Measurements from ENCODE around the gene MAGEA10.
"Not testable (repeated sequence)": the region's sequence is repeated elsewhere in the genome, so short reads cannot be mapped to it uniquely, and the experiment has no call there.

The MAGEA10 gene

DNA sequence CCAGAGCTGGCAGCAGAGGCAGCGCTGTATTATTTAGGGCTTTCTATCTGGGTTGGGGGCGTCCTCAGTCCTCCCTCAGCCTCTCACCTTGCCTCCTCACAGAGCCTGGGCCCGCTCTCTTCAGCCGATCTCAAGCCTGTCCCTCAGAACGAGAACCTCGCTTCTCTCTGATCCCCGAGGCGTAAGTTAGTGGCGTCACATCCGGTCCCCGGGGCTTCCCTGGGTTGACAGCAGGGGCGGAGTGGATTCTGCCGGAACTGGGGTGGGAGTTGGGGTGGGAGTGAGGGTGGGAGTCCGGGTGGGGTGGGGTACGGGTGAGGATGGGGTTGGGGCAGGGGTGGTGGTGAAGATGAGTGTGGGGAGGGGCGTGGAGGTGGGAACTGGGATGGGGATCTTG lies at the start of gene MAGEA10:
Gene MAGEA10 (minus strand): TSS at position 190 of the 397 bp plus-strand sequence. CDS start 2,957 bp downstream, outside the sequence.
- no peak for TF ChIP-seq ZNF274 (IDR thresholded peaks at IDR 0.05; ENCODE audit: low read depth, low read length)
- H3K4me3 ChIP-seq (ENCODE audit: low read length): no peak within 1 kb of the TSS

DNA sequence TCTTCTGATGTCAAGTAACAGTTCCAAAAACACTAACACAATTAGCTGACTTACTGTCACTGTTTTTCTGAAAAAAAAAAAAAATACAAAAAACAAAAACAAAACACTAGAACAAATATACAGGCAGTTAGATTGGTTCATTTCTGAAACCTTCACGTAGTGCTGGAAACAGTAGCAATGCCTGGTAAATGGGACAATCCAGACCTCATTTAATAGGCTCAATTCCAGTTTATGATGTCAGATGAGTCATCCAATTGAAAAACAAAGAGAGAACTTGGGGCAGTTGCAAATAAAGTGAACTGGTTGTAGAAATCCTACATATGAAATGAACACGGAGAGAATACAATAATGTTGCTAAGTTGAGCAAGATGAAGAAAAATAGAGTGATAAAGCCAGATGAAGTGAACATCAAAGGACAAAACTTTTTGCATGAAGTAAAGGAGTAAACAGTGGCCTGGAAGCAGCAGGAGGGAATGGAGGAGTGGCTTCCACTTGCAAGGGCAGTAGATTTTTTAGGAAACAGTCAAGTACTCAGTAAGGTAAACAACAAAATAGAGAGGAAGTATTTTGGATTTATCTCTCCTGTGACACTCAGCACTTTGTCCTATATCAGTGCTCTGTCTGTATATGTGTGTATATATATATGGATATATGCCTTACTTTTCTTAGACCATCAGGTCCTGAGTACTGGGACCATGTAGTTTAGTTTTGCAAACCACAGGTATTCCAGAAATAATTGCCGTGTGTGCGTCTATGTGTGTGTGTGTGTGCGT lies 39.3 kb upstream of the MAGEA10 start:
- no peak overlapping the region for H3K4me3 ChIP-seq (ENCODE audit: low read length)
- TF ChIP-seq ZNF274 (IDR thresholded peaks at IDR 0.05; ENCODE audit: low read depth, low read length): no peak

DNA sequence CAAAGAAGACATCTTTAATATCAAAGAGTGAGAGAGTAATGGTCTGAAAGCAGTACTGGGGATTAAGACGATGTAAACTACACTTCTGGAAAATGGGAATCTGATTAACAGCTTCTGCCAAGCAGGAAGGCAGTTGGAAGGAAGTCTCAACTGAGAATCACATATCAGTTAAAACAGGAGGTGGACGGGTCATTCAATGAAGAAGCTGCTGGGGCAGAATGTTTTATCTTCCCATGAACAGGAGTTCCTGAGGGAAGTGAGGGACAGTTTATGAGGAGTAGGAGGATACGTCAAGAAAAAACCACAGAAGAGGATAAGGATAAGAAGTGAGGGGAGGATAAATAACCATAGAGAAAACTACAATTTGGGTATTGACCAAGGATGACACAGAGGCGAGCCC lies 38.7 kb upstream of the MAGEA10 start:
- TF ChIP-seq ZNF274 (IDR thresholded peaks at IDR 0.05; ENCODE audit: low read depth, low read length): no peak
- H3K4me3 ChIP-seq (ENCODE audit: low read length): no peak overlapping the region

DNA sequence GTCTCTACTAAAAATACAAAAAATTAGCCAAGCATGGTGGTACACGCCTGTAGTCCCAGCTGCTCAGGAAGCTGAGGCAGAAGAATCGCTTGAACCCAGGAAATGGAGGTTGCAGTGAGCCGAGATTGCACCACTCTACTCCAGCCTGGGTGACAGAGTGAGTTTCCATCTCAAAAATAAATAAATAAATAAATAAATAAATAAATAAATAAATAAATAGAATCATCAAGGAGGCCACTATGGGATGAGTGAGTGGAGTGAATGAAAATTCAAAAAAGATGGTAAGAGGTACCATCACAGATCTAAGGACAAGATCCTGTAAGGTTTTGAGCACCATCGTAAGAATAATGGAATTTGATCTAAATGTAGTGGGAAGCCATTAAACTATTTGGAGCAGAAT lies 37.5 kb upstream of the MAGEA10 start:
- H3K4me3 ChIP-seq (ENCODE audit: low read length): not testable (repeated sequence)

DNA sequence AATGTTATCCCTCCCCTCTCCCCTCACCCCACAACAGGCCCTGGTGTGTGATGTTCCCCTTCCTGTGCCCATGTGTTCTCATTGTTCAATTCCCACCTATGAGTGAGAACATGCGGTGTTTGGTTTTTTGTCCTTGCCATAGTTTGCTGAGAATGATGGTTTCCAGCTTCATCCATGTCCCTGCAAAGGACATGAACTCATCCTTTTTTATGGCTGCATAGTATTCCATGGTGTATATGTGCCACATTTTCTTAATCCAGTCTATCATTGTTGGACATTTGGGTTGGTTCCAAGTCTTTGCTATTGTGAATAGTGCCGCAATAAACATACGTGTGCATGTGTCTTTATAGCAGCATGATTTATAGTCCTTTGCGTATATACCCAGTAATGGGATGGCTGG lies 35.5 kb upstream of the MAGEA10 start:
- H3K4me3 ChIP-seq (ENCODE audit: low read length): not testable (repeated sequence)

DNA sequence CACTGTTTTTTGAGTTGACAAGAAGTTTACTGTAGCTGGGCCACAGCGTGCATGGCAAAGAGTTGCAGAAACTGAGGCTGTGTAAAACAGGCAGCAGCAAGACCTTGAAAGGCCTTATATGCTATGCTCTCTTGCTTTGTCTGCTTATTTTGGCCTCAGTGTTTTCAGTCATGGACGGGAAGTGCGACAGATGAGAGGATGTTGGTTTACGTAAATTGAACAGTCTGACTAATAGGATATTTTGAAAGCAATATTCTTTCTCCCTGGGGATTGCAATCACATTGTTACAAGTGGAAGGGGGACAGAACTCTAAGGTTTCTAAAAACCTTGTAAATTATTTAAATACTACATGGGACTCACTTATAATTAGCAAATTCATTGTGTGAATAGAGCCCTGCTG lies 32.2 kb upstream of the MAGEA10 start:
- TF ChIP-seq ZNF274 (IDR thresholded peaks at IDR 0.05; ENCODE audit: low read depth, low read length): no peak
- no peak overlapping the region for H3K4me3 ChIP-seq (ENCODE audit: low read length)

DNA sequence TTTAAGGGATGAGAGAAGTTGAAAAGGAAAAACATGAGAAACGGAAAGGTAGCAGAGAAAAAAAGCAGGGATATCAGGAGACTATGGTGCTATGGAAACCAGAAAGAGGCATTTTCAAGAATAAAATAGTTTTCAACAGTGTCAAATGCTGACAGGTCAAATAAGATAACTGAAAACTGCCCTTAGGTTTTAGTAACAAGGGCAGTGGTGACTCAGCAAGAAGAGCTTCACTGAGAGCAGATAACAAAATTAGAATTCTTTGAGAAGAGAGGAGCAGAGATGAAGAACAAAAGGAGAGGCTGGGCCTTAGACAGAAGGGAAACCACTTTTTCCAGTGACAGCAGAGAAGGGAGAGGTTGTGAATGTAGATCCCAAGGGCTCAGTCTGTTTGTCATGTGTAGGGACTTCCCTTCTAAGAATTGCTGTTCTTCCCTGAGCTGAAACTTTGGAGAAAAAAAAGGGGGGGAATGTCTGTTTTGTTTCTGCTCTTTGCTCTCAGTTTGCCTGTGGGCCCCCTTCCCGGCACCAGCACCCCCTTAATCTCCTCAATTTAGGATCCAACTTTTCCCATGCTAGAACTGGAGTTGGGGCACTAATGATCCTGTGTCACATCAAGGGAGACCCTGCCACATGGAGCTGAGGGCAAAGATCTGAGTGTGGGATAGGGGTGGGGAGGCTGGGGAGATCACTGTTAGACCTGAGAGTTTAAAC lies 26.8 kb upstream of the MAGEA10 start:
- TF ChIP-seq ZNF274 (IDR thresholded peaks at IDR 0.05; ENCODE audit: low read depth, low read length): no peak
- H3K4me3 ChIP-seq (ENCODE audit: low read length): no peak overlapping the region

DNA sequence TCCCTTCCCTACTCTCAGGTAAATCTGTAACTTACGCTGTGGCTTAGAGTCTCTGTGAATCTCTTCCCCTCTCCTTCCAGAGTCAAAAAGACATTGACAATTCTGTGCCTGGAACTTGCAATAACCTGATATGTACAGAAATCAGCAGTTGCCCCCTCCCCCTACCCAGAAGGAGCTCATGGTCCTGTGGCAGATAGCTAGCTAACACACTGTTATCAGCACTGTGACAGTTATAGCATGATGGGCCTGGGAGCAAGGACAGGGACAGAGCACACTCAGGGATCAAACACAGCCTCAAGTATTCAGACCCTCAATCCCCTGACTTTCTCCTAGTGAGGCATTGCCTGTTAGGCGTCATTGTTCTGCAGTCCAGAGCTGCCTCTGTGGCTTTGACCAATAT lies 18.7 kb upstream of the MAGEA10 start:
- no peak for TF ChIP-seq ZNF274 (IDR thresholded peaks at IDR 0.05; ENCODE audit: low read depth, low read length)
- no peak overlapping the region for H3K4me3 ChIP-seq (ENCODE audit: low read length)

DNA sequence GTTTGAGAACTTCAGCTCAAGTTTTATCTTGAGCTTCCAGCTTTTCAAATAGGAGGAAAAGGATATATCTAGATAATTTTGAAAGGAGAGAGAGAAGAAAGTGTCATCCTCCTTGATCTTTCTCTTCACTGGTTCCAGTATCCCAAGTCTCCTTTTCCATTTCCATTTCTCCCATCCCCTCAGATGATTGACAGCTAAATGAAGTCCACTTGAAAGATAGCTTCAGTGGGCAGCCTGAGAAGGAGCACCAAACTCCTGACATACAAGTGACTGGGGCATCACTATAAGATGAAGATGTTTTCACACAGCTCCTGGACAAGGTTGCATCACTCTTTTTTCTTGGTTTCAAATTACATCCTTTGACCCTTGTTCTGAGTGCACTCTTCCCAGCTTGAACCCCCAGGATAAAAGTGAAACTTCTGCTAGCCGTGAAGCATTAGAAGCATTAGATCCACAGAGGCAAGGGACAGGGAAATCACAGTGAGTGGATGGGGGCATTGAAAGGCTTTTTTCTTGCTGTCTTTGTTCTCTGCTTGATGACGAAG lies 17.5 kb upstream of the MAGEA10 start:
- TF ChIP-seq ZNF274 (IDR thresholded peaks at IDR 0.05; ENCODE audit: low read depth, low read length): no peak

DNA sequence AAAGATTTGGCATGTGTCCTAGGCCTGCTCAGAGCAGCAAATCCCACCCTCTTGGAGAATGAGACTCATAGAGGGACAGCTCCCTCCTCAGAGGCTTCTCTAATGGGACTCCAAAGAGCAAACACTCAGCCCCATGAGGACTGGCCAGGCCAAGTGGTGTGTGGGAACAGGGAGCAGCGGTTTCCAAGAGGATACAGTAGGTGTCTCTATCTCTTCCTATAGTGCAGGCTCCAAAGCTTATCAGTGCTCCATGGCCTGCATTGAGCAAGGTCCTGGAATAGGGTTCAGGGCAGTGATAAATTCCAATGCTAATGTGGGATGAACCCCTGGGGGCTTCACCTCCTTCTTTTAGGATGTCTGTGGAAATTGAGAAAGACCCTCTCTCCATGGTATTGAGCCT lies 15.7 kb upstream of the MAGEA10 start:
- TF ChIP-seq ZNF274 (IDR thresholded peaks at IDR 0.05; ENCODE audit: low read depth, low read length): no peak

More for the DNA sequence above, 17.5 kb upstream of the MAGEA10 start:
- no peak overlapping the region for H3K4me3 ChIP-seq (ENCODE audit: low read length)

DNA sequence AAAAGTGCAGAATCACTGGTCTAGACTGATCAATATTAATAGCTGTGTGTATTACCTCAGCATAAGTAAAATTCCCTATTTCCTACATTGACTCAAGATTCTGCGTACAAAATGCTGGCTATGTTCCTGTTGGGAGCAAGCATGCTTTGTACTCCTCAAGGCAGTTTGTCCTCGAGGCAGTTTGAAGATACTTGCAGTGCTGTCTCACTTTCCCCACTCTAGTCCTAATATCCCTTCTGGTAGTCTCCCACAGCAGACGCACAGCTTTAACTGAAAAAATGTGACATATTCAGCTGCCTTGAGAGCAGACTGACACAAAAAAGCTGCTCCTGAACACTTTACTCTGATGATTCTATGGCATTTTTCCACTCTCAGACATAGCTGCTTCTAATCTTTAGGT lies 12.9 kb upstream of the MAGEA10 start:
- no peak overlapping the region for H3K4me3 ChIP-seq (ENCODE audit: low read length)
- TF ChIP-seq ZNF274 (IDR thresholded peaks at IDR 0.05; ENCODE audit: low read depth, low read length): no peak

More for the DNA sequence above, 15.7 kb upstream of the MAGEA10 start:
- H3K4me3 ChIP-seq (ENCODE audit: low read length): no peak overlapping the region

DNA sequence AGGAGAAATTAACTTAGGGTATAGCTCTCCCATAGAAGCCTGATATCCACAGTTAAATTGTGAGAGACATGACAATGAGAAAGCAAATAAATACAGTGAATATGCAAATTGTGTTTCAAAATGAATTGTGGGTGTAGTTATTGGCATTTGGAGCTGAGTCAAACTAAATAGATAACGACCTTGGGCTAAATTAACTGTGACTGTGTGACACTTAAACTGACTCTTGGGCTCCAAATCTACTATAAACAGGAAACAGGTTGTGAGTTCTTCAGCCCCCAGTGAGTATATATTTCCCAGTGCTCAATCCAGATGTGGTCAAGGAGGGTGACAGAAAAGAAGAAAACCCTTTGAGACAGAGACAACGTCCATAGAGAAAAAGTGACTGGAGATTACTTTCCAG lies 11.3 kb upstream of the MAGEA10 start:
- H3K4me3 ChIP-seq (ENCODE audit: low read length): no peak overlapping the region
- TF ChIP-seq ZNF274 (IDR thresholded peaks at IDR 0.05; ENCODE audit: low read depth, low read length): no peak

DNA sequence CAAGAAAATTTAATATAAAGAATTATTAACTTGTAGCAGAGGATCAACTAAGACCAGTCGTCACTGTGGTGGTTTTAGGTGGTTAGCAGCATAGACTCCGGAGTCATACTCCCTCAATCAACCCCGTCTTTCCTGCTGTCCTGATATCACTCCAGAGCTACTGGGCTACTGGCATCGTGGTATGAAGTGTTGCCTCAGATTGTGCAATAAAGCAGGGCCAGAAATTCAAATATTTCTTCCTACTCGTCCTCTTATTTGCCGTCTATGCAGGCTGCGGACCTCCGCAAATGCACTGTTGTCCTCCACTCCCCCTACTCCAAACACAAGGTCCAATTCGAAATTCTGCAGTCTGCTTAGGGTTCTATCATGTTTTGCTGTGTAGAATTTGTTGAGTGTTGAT lies 1.2 kb upstream of the MAGEA10 start:
- H3K4me3 ChIP-seq (ENCODE audit: low read length): no peak overlapping the region
- no peak for TF ChIP-seq ZNF274 (IDR thresholded peaks at IDR 0.05; ENCODE audit: low read depth, low read length)

DNA sequence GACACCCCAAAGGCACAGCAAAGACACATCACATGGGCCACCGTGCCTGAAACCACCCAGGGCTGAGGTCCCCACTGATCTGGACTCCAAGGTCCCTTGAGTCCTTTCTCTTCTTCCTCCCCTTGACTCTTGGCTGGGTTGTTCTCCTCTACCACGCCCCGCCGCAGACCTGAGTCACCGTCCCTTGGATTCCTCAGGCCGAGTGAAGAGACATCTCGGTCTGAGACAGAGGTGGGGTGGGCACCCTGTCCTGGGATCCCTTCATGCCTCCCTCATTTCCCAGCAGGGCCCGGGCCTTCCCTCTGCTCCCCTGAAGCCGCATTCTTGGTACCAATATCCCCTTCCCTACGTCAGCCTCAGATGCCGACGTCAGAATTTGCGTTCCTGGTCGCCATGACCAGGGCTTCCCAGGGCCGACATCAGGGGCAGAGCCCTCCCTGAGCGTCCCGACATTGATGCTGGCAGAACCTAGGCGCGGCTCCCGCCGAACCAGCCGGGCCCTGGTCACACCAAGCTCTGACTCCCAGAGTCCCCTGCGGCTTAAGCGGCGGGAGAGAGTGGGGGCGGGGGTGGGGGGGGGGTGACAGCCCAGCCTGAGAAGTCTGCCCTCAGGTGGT lies 498 bp downstream of the MAGEA10 start:
- TF ChIP-seq ZNF274 (IDR thresholded peaks at IDR 0.05; ENCODE audit: low read depth, low read length): no peak
- H3K4me3 ChIP-seq (ENCODE audit: low read length): no peak overlapping the region

DNA sequence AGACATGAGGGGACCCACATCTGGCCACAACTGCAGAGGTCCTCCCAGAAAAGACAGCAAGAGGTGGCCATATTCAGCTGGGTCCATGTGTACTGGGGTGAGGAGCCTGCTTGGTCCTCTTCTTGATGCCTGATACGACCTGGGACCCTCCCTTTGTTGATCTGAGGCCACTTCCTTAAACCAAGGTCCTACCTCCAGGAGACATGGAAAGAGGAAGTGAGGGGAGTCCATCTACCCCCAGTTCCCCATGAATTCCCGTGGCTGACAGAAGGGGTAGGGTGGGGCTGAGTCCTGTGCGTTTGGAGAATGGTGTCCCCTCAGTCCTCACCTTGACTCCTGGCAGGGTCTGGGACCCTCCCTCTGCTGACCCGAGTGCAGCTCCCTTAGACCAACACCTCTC lies 2.1 kb downstream of the MAGEA10 start:
- H3K4me3 ChIP-seq (ENCODE audit: low read length): no peak overlapping the region
- no peak for TF ChIP-seq ZNF274 (IDR thresholded peaks at IDR 0.05; ENCODE audit: low read depth, low read length)
